A673 (cell line): ENCODE measurements around the gene EPS8. TPM values are rescaled to one million over a fixed set of nuclear protein-coding genes. Genes with fewer than 3 reads are reported as not detected.

ENCODE experiments used
- BruUV-seq: library from RNA; stranded (reverse); fragments of 400-500 nt; replicated peaks from 2 replicates; lab custom pipeline; 2021; lab: Mats Ljungman, UMichigan
- CTCF ChIA-PET: fragments of 300-600 bp; sonication (Branson Sonifier 250); formaldehyde crosslinking; loops from one replicate; lab custom pipeline; 2022; ENCODE audit warnings: antibody characterized with exemption; lab: Charles Lee
- POLR2A ChIA-PET: fragments of 300-600 bp; sonication (Branson Sonifier 250); formaldehyde crosslinking; loops from one replicate; lab custom pipeline; 2022; ENCODE audit warnings: antibody characterized with exemption; ENCODE audit not compliant: low non-redundant PET; lab: Charles Lee
- DNase-seq: peaks from one replicate; pipeline ENCODE4 v3.0.0-alpha.2; 2015; ENCODE audit warnings: low spot score
- H3K27ac ChIP-seq: fragments of 200-600 bp; sonication (generic); 2 replicates; pipeline ENCODE4 v1.5.1; 2016; ENCODE audit warnings: mixed run types, low read depth, mild to moderate bottlenecking, mixed read lengths, antibody characterized with exemption, low read length; ENCODE audit not compliant: poor library complexity, severe bottlenecking
- H3K27me3 ChIP-seq: fragments of 200-600 bp; sonication (generic); replicated peaks from 2 replicates; pipeline ENCODE4 v1.6.1; 2017; ENCODE audit warnings: mixed run types, low read depth, mild to moderate bottlenecking, mixed read lengths, antibody characterized with exemption, low read length; ENCODE audit not compliant: insufficient read depth, poor library complexity
- H3K36me3 ChIP-seq: fragments of 200-600 bp; sonication (generic); 2 replicates; pipeline ENCODE4 v1.6.1; 2016; ENCODE audit warnings: mixed run types, mild to moderate bottlenecking, mixed read lengths, antibody characterized with exemption, low read length; ENCODE audit not compliant: insufficient read depth, poor library complexity, severe bottlenecking
- H3K4me1 ChIP-seq: fragments of 200-600 bp; sonication (generic); 2 replicates; pipeline ENCODE4 v1.6.1; 2017; ENCODE audit warnings: mixed run types, mild to moderate bottlenecking, mixed read lengths, antibody characterized with exemption, low read length; ENCODE audit not compliant: insufficient read depth, poor library complexity, severe bottlenecking
- H3K4me3 ChIP-seq: fragments of 200-600 bp; sonication (generic); 2 replicates; pipeline ENCODE4 v1.5.1; 2016; ENCODE audit warnings: low read depth, mixed run types, mild to moderate bottlenecking, mixed read lengths, low read length; ENCODE audit not compliant: poor library complexity, severe bottlenecking
- H3K9me3 ChIP-seq: fragments of 200-600 bp; sonication (generic); 2 replicates; pipeline ENCODE4 v1.6.1; 2016; ENCODE audit warnings: mixed run types, low read depth, mild to moderate bottlenecking, mixed read lengths, antibody characterized with exemption, low read length; ENCODE audit not compliant: poor library complexity, severe bottlenecking
- CTCF ChIP-seq: fragments of 300-800, 200-600 bp; sonication (generic); conservative IDR thresholded peaks from 2 replicates; pipeline ENCODE4 v1.5.1; 2017; ENCODE audit warnings: low read depth, mild to moderate bottlenecking, antibody characterized with exemption, low read length, moderate library complexity, mixed read lengths
- EZH2 ChIP-seq: fragments of 200-600 bp; sonication (generic); IDR thresholded peaks from 2 replicates; pipeline ENCODE4 v1.6.1; 2017; ENCODE audit warnings: borderline replicate concordance, low read depth, mild to moderate bottlenecking, mixed read lengths, antibody characterized with exemption, low read length; ENCODE audit not compliant: poor library complexity, severe bottlenecking
- intact Hi-C: fragments of 100-400 bp; cut with micrococcal nuclease; formaldehyde crosslinking; loops from one replicate; pipeline ENCODE4 v1.10.0; 2022; ENCODE audit not compliant: unreplicated experiment
- total RNA-seq: library from RNA; stranded (reverse); gene quantifications from 2 replicates; pipeline ENCODE4 v1.2.3, GENCODE V29; 2021

Gene EPS8
- total RNA-seq, 1 experiment from 2014 or later = 14.0 TPM

- Histone ChIP-seq H3K36me3 (no peaks in the 10 kb centered on the region), H3K27me3 (no peaks in the 10 kb centered on the region), H3K4me3 (no peak overlapping the region), H3K9me3 (no peaks in the 10 kb centered on the region), H3K4me1 (peaks cover 9% of the 10 kb centered on the region), H3K27ac (no peak overlapping the region)
- DNase-seq = no peak
- ChIA-PET CTCF (no interaction called here), POLR2A (no interaction called here)
- intact Hi-C loops = no loop called here
- no TSS peak for BruUV-seq
- TF ChIP-seq EZH2 (no peak), CTCF (no peak)
Measured at GRCh38 chr12:15782667-15783066, 6.5 kb downstream of the EPS8 start.

GRCh38 chr12:15779925-15780324, 9.3 kb downstream of the EPS8 start:
- BruUV-seq = no TSS peak

GRCh38 chr12:15778126-15778525, 11.1 kb downstream of the EPS8 start:
- Histone ChIP-seq H3K36me3 (no peaks in the 10 kb centered on the region), H3K27ac (no peak overlapping the region), H3K27me3 (no peaks in the 10 kb centered on the region), H3K9me3 (no peaks in the 10 kb centered on the region), H3K4me3 (no peak overlapping the region), H3K4me1 (peaks cover 9% of the 10 kb centered on the region)
- no peak for DNase-seq
- intact Hi-C loops = no loop called here
- no TSS peak for BruUV-seq
- CTCF ChIA-PET = no interaction called here
- TF ChIP-seq EZH2 (no peak), CTCF (no peak)
- POLR2A ChIA-PET = no interaction called here

More at GRCh38 chr12:15779925-15780324, 9.3 kb downstream of the EPS8 start:
- Histone ChIP-seq H3K4me1 (peaks cover 6% of the 10 kb centered on the region), H3K4me3 (no peak overlapping the region), H3K36me3 (no peaks in the 10 kb centered on the region), H3K9me3 (no peaks in the 10 kb centered on the region), H3K27ac (no peak overlapping the region), H3K27me3 (no peaks in the 10 kb centered on the region)
- CTCF ChIA-PET = interaction anchor here (0.9 kb wide), 1 partner anchor 195 kb away, joined by 5 read pairs; no protein-coding TSS in a partner anchor
- TF ChIP-seq EZH2 (no peak), CTCF (no peak)
- DNase-seq = no peak
- intact Hi-C loops = no loop called here
- POLR2A ChIA-PET = no interaction called here
